ENCODE measurements around the gene ERVH48-1.
"Not testable (repeated sequence)": the region's sequence is repeated elsewhere in the genome, so short reads cannot be mapped to it uniquely, and the experiment has no call there.

DNA sequence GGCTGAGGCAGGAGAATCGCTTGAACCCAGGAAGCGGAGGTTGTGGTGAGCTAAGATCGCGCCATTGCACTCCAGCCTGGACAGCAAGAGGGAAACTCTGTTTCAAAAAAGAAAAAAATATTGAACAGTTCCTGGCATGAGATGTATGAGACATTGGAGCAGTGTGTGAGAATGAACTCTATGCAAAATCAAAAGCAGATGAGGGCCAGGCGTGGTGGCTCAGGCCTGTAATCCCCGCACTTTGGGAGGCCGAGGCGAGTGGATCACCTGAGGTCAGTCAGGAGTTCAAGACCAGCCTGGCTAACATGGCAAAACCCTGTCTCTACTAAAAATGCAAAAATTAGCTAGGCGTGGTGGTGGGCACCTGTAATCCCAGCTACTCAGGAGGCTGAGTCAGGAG, 42.2 kb upstream of the ERVH48-1 start:
- TF ChIP-seq POLR2A, EP300, POLR2AphosphoS5 (IDR thresholded peaks at IDR 0.05): not testable (repeated sequence)

Measured in upper lobe of left lung (tissue), 4 donors.